Neural cell (in vitro differentiated cells): ENCODE measurements around the gene ZNF503. TPM values are rescaled to one million over a fixed set of nuclear protein-coding genes. Genes with fewer than 3 reads are reported as not detected.

Experiments
- H2AFZ ChIP-seq: fragments of 200-600, 300-800 bp; sonication (generic), shearing (Covaris generic); 2 replicates; pipeline ENCODE4 v1.6.0; 2014; ENCODE audit warnings: low read depth, mild to moderate bottlenecking, antibody characterized with exemption, low read length, moderate library complexity
- H3F3A ChIP-seq: fragments of 200-600 bp; shearing (Covaris generic); 2 replicates; pipeline ENCODE4 v1.6.1; 2016; ENCODE audit warnings: mild to moderate bottlenecking, moderate library complexity, mixed read lengths, antibody characterized with exemption, low read length; ENCODE audit not compliant: insufficient read depth, poor library complexity, severe bottlenecking
- H3K27ac ChIP-seq: fragments of 200-600, 300-800 bp; sonication (generic), shearing (Covaris generic); 2 replicates; pipeline ENCODE4 v1.5.1; 2014; ENCODE audit warnings: mild to moderate bottlenecking, low read length, moderate library complexity
- H3K27me3 ChIP-seq: fragments of 300-800, 200-600 bp; sonication (generic), shearing (Covaris generic); 2 replicates; pipeline ENCODE4 v1.6.0; 2014; ENCODE audit warnings: mild to moderate bottlenecking, low read depth, low read length, moderate library complexity; ENCODE audit not compliant: insufficient read depth
- H3K36me3 ChIP-seq: fragments of 300-800, 200-600 bp; sonication (generic), shearing (Covaris generic); 2 replicates; pipeline ENCODE4 v1.5.1; 2014; ENCODE audit warnings: mild to moderate bottlenecking, antibody characterized with exemption, low read length, moderate library complexity; ENCODE audit not compliant: insufficient read depth
- H3K4me2 ChIP-seq: fragments of 300-800, 200-600 bp; sonication (generic), shearing (Covaris generic); 2 replicates; pipeline ENCODE4 v1.6.0; 2014; ENCODE audit warnings: mild to moderate bottlenecking, low read length
- H3K4me3 ChIP-seq: fragments of 300-800, 200-600 bp; sonication (generic), shearing (Covaris generic); 2 replicates; pipeline ENCODE4 v1.5.1; 2014; ENCODE audit warnings: mild to moderate bottlenecking, low read length, moderate library complexity
- H3K79me2 ChIP-seq: fragments of 200-600 bp; shearing (Covaris generic); replicated peaks from 2 replicates; pipeline ENCODE4 v1.6.0; 2014; ENCODE audit warnings: mild to moderate bottlenecking, low read length, moderate library complexity; ENCODE audit not compliant: insufficient read depth
- H3K9ac ChIP-seq: fragments of 300-800, 200-600 bp; sonication (generic), shearing (Covaris generic); 2 replicates; pipeline ENCODE4 v1.6.1; 2016; ENCODE audit warnings: mild to moderate bottlenecking, low read length, mixed read lengths
- H3K9me2 ChIP-seq: fragments of 200-600 bp; shearing (Covaris generic); 2 replicates; pipeline ENCODE4 v1.6.1; 2016; ENCODE audit warnings: mild to moderate bottlenecking, low read length, mixed read lengths; ENCODE audit not compliant: insufficient read depth
- H3K9me3 ChIP-seq: fragments of 200-600, 300-800 bp; sonication (generic), shearing (Covaris generic); 2 replicates; pipeline ENCODE4 v1.6.1; 2016; ENCODE audit warnings: mild to moderate bottlenecking, mixed run types, low read length, moderate library complexity, mixed read lengths
- H4K20me1 ChIP-seq: fragments of 200-600 bp; shearing (Covaris generic); 2 replicates; pipeline ENCODE4 v1.6.1; 2016; ENCODE audit warnings: mild to moderate bottlenecking, mixed run types; ENCODE audit not compliant: insufficient read depth
- CTCF ChIP-seq: fragments of 450-650 bp; IDR thresholded peaks from 2 replicates; pipeline ENCODE4 v1.5.1; 2014; ENCODE audit warnings: antibody characterized with exemption, mild to moderate bottlenecking, moderate library complexity; ENCODE audit not compliant: poor library complexity, severe bottlenecking
- EP300 ChIP-seq: fragments of 450-650 bp; conservative IDR thresholded peaks from 2 replicates; pipeline ENCODE4 v1.6.1; 2014; ENCODE audit warnings: antibody characterized with exemption, mild to moderate bottlenecking, moderate library complexity; ENCODE audit not compliant: poor library complexity, severe bottlenecking
- EZH2 ChIP-seq: fragments of 200-600, 300-800 bp; shearing (Covaris generic), sonication (generic); IDR thresholded peaks from 2 replicates; pipeline ENCODE4 v1.6.1; 2014; ENCODE audit warnings: antibody characterized with exemption, low read length, borderline replicate concordance, mild to moderate bottlenecking; ENCODE audit not compliant: insufficient read depth, poor library complexity, severe bottlenecking
- MXI1 ChIP-seq: fragments of 450-650 bp; conservative IDR thresholded peaks from 2 replicates; pipeline ENCODE4 v1.6.1; 2014; ENCODE audit warnings: antibody characterized with exemption, mild to moderate bottlenecking; ENCODE audit not compliant: poor library complexity, severe bottlenecking
- POLR2AphosphoS5 ChIP-seq: IDR thresholded peaks from 2 replicates; pipeline ENCODE4 v1.6.1; 2012
- RAD21 ChIP-seq: fragments of 450-650 bp; conservative IDR thresholded peaks from 2 replicates; pipeline ENCODE4 v1.6.1; 2014; ENCODE audit warnings: antibody characterized with exemption, mild to moderate bottlenecking, moderate library complexity
- REST ChIP-seq: IDR thresholded peaks from 2 replicates; pipeline ENCODE4 v1.6.1; 2012; ENCODE audit warnings: borderline replicate concordance
- SMC3 ChIP-seq: fragments of 450-650 bp; conservative IDR thresholded peaks from 2 replicates; pipeline ENCODE4 v1.6.1; 2014; ENCODE audit warnings: antibody characterized with exemption, mild to moderate bottlenecking, moderate library complexity; ENCODE audit not compliant: poor library complexity
- TAF1 ChIP-seq: IDR thresholded peaks from 2 replicates; pipeline ENCODE4 v1.6.1; 2012; ENCODE audit warnings: low read depth
- polyA plus RNA-seq: library from polyadenylated mRNA; depleted of rRNA; stranded (reverse); fragments of >200 nt; gene quantifications from 2 replicates; pipeline ENCODE4 v1.2.3, GENCODE V29; 2014

ZNF503 gene
- polyA plus RNA-seq, 1 donor from 2014 or later, result 41.4 TPM

GRCh38 chr10:75358132-75358531 is 43.4 kb downstream of the ZNF503 start:
- no peak overlapping the region for H3K27ac ChIP-seq
- H3K4me3 ChIP-seq, result no peak overlapping the region
- no peak for TF ChIP-seq POLR2AphosphoS5
- TF ChIP-seq SMC3, result no peak
- TF ChIP-seq TAF1, result no peak
- no peak for TF ChIP-seq CTCF
- no peak for TF ChIP-seq MXI1
- no peak for TF ChIP-seq RAD21
- TF ChIP-seq REST, result no peak
- TF ChIP-seq EP300, result no peak
- TF ChIP-seq EZH2, result no peak
- no peaks in the 10 kb centered on the region for H3K79me2 ChIP-seq
- H3K4me2 ChIP-seq, result no peak overlapping the region
- H3K9me3 ChIP-seq, result no peaks in the 10 kb centered on the region
- no peaks in the 10 kb centered on the region for H3K36me3 ChIP-seq
- H3K9ac ChIP-seq, result no peak overlapping the region
- no peaks in the 10 kb centered on the region for H3K9me2 ChIP-seq
- H3F3A ChIP-seq, result no peaks in the 10 kb centered on the region
- H2AFZ ChIP-seq, result no peak overlapping the region
- no peaks in the 10 kb centered on the region for H4K20me1 ChIP-seq
- H3K27me3 ChIP-seq, result no peaks in the 10 kb centered on the region

- Histone ChIP-seq H3K4me3 (no peak overlapping the region), H3K27me3 (no peaks in the 10 kb centered on the region), H4K20me1 (no peaks in the 10 kb centered on the region), H3K9me2 (no peaks in the 10 kb centered on the region), H3K9ac (no peak overlapping the region), H3K79me2 (no peaks in the 10 kb centered on the region), H3F3A (no peaks in the 10 kb centered on the region), H3K4me2 (no peak overlapping the region), H2AFZ (no peak overlapping the region), H3K36me3 (no peaks in the 10 kb centered on the region), H3K27ac (no peak overlapping the region), H3K9me3 (no peaks in the 10 kb centered on the region)
- TF ChIP-seq EP300 (no peak), EZH2 (no peak), CTCF (no peak)
Measured at GRCh38 chr10:75357500-75357899, 44.1 kb downstream of the ZNF503 start.
